T-helper 2 cell treated with Interferon-gamma antibody and Interleukin-4, amounts not matched to agents 100 ng/mL and 5 ng/mL, for 36 hours (primary cell): Measurements from ENCODE around the gene AXDND1. TPM values are rescaled to one million over a fixed set of nuclear protein-coding genes. Genes with fewer than 3 reads are reported as not detected.
"Not testable (repeated sequence)": the region's sequence is repeated elsewhere in the genome, so short reads cannot be mapped to it uniquely, and the experiment has no call there.

Source experiments
- intact Hi-C: fragments of 100-400 bp; cut with micrococcal nuclease; formaldehyde crosslinking; loops from one replicate; pipeline ENCODE4 v1.15.1; 2023
- total RNA-seq: library from RNA; stranded (reverse); gene quantifications from 2 replicates; pipeline ENCODE4 v1.2.3, GENCODE V29; 2022

Gene AXDND1
- total RNA-seq, 1 donor from 2014 or later: not detected

DNA sequence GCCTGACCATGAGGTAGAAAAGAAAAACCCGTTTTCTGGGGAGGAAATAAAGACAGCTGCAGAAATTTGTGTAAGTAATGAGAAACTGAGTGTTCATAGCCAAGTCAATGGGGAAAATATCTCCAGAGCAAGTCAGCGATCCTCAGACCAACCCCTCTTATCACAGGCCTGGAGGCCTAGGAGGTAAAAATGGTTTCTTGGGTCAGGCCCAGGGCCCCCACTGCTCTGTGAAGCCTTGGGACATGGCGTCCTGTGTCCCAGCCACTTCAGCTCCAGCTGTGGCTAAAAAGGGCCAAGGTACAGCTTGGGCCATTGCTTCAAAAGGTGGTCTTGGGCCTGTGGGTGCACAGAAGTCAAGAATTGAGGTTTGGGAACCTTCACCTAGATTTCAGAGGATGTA lies 108.9 kb downstream of the AXDND1 start:
- intact Hi-C loops: no loop called here

DNA sequence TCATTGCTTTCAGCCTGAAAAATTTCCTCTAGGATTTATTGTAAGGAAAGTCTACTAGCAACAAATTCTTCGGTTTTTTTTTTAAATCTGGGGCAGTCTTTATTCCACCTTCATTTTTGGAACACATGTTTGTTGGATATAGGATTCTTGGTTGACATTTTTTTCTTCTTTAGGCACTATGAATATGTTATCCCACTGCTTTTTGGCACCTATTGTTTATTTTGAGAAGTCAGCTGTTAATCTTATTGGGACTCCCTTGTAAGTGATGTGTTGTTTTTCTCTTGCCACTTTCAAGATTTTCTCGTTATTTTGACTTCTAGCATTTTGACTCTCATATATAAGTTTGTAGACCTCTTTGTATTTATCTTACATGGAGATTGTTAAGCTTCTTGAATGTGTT lies 110.7 kb downstream of the AXDND1 start:
- intact Hi-C loops: no loop called here

DNA sequence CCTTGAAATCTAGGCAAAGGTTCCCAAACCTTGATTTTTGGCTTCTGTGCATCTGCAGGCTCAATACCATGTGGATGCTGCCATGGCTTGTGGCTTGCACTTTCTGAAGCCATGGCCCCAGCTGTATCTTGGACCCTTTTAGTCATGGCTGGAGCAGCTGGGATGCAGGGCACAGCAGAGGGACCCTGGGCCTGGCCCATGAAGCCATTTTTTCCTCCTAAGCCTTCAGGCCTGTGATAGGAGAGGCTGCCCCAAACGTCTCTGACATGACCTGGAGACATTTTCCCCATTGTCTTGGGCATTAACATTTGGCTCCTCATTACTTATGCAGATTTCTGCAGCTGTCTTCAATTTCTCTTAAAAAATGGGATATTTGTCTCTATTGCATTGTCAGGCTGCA lies 112.6 kb downstream of the AXDND1 start:
- intact Hi-C loops: no loop called here

DNA sequence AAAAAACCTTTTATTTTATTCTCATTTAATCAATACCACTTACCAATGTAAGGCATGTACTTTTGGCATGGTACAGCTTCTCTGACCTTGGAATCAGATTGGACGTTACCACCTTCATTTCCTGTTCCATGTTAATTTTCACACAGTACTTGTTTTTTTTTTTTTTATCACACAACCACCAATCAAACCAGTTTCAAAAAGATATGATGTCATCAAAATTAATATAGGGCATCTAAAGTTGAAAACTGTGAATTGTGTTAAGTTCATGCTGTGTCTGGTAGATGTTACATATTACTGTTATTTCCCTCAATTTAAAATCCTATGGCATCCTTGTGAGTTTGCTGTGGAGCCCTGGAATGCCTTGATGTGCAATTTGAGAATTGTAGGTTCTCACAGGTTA lies 124.8 kb downstream of the AXDND1 start:
- intact Hi-C loops: no loop called here

DNA sequence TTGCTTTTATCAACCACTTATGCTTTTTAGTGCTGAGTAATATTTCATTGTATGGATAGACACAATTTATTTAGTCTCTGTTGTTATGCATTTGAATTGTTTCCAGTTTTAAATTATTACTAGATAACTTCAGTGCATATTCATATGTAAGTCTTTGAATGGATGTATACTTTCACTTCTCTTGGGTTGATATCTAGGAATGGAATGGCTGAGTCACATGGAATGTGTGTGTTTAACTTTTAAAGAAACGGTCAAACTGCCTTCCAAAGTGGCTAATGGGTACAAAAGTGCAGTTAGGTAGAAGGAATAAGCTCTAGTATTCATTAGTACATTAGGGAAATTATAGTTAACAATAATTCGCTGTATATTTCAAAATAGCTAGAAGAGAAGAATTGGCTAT lies 127.6 kb downstream of the AXDND1 start:
- intact Hi-C loops: no loop called here

DNA sequence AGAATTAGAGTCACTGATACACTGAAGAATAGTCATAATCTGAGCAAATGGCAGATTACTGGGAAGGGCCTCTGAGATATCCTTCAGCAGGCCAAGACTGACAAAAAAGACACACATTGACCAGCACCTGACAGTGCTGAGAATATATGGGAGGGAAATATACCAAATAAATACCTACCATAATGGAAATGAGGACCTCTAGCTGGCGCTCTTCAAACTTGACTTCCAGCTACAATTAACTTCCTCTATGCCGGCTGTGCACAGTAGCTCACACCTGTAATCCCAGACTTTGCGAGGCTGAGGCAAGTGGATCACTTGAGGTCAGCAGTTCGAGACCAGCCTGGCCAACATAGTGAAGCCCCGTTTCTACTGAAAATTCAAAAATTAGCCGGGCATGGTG lies 140.4 kb downstream of the AXDND1 start:
- intact Hi-C loops: no loop called here

DNA sequence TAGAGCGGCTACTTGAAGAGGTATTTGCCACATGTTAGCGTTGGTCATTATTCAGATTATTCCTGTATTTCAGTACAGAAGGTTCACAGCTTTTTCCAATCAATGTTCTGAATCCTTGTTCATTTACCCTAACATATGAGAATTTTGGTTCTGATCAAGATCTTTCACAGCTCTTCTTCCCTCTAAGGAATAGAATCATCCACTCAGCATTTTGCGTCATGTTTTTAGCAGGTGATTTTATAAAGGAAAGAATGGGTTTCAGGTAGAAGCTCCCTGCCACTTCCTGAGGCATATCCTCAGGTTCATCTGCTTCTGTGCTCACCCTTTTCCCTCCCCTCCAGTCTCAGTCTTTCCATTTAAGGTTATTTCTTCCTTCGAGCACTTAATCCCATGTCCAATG lies 143.6 kb downstream of the AXDND1 start:
- intact Hi-C loops: no loop called here

DNA sequence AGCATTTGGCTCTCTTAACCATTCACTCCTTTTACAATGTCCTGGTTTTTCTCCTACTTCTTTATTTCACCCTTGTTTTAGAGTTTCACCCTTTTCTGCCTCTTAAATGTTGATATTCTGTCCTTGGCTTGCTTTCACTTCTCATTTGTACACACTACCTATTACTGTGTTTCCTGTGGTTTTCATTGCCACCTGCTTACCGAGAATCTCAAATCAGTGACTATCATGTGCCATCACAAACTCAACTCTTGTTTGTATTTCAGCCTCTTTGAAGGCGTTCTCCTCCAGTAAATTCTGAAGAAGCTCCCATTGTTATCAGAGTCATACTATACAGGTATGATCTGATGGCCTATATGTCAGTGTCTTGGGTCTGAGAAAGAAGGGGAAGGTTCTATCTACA lies 144.3 kb downstream of the AXDND1 start:
- intact Hi-C loops: no loop called here

DNA sequence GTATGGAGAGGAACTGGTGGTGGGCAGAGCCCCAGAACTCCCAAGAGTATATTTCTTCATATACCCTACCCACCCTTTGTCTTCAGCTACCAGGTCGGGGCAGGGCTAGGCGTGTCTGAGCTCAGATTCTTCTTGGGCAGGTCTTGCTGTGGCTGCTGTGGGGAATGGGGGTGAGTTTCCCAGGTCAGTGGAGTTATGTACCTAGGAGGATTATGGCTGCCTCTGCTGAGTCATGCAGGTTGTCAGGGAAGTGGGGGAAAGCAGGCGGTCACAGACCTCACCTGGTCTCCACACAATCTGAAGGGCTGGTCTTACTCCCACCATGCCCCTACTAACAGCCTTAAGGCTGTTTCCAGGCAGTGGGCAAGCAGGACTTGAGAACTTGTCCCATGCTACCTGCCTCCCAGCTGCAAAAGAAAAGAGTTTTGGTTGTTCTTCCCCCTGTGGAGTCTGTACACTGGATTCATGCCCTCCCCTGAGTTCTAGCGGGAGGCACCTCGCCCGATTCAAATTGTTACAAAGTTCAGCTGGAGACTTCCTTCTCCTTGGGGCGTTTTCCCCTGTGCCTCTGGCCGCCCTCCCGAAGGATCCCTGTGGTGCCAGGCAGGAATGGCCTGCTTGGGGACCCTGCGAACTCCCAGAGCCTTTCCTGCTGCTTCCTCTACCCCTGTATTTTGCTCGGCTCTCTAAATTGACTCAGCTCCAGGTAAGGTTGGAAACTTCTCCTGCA lies 151.4 kb downstream of the AXDND1 start:
- intact Hi-C loops: no loop called here

DNA sequence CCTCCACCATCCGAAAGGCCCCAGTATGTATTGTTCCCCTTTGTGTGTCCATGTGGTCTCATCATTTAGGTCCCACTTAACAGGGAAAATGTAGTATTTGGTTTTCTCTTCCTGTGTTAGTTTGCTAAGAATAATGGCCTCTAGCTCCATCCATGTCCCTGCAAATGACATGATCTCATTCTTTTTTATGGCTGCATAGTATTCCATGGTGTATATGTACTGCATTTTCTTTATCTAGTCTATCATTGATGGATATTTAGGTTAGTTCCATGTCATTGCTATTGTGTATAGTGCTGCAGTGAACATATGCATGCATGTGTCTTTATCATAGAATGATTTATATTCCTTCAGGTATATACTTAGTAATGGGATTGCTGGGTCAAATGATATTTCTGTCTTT lies 152.8 kb downstream of the AXDND1 start:
- intact Hi-C loops: not testable (repeated sequence)

DNA sequence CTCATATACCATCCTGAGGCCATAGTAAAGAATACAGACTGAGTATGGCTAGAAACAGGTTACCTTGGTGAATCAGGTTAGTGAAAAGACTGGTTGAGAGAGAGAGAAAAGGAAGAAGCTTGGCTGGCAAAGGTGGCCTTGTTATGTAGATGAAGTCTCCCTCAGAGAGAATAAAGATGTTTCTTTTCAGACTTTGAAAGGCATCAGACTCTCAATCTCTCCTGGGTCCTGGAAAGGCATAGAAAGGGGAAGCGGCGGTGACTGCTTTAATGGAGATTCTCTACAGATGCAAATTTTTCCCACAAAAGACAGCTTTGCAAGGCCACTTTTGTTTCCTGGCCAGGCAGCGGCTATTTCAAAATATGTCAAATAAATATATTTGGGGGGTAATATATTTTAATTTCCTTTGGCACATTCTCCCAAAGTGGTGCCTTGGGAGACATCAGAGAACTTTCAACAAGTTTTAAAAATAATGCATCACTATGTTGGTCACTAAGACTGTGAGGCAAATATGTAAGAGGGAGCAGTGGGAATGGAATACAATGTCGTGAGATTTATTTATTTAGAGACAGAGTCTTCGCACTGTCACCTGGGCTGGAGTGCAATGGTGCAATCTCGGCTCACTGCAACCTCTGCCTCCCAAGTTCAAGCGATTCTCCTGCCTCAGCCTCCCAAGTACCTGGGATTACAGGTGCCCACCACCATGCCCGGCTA lies 163.9 kb downstream of the AXDND1 start:
- intact Hi-C loops: no loop called here

DNA sequence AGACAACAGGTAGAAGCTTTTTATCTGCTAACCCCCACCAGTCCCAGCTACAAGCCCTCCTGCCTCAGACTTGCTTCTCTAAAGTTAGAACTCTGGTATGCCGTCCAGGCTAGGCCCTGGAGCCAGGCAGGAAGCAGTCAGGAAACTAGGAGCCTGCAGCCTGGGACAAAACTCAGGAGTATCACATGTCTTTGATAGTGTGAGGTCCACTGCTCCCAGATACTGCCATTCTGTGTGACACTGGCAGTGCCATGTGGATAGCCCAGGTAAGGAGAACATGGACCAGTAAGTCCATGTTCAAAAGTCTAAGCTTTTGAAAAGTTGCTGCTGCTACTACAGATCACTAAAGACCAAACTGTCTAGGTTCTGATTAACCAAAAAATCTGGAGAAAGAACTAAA lies 164.6 kb downstream of the AXDND1 start:
- intact Hi-C loops: no loop called here

DNA sequence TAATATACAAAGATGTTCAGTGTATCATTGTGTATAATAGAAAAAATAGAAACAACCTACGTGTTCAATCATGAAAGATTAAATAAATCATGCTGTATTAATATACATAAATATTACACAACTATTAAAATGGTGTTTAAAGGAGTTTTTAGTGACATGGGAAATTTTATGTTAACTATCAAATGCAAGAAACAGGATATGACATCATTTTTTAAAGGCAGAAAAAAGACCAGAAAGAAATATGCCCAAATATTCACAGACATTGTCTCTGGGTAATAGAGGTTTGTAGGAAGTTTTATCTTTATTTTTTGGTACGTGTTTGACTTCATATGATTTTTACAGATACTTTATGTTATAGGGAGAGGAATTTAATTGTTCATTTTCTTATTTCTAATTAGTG lies 176.0 kb downstream of the AXDND1 start:
- intact Hi-C loops: no loop called here

DNA sequence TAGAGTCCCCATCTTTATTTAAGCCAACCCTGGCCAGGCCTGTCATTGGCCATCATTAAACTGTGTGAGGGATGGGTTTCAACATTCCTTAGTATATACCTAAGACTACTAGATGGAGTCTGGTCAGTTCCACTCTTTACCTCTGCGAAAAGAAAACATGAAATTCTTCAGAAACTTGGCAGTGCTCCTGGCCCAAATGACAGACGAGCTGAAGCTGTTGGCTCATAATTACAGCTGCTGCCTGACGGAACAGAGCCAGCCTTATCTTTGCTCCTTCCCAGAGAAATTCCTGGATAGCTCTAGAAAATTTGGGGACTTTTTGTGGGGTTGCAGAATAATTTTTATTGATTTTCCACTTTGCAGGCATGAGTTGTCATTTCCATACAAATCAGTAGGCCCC lies 179.6 kb downstream of the AXDND1 start:
- intact Hi-C loops: no loop called here

DNA sequence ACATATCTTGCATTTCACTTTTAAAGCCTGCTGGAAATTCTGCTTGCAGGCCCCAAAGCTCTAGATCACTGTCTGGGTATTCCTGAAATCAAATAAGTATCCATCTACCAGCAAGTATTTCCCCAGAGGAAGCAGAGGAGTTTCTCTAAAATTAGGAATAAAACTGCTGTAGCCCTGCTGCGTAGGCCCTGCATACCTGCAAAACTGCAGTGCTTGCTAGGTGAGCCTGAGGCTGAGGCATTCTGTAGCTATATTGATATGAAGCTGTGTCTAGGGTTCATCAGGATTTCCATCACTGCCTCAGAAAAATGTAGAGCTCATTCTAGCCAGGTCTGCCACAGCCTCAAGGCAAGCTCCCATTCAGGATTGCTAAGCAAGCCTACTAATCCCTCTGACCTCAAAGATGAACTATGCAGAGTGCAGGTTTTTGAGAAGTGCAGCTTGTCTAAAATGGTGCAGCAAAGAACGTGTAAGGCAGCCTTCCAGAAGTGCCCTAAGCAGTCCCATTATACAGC lies 181.3 kb downstream of the AXDND1 start:
- intact Hi-C loops: no loop called here

DNA sequence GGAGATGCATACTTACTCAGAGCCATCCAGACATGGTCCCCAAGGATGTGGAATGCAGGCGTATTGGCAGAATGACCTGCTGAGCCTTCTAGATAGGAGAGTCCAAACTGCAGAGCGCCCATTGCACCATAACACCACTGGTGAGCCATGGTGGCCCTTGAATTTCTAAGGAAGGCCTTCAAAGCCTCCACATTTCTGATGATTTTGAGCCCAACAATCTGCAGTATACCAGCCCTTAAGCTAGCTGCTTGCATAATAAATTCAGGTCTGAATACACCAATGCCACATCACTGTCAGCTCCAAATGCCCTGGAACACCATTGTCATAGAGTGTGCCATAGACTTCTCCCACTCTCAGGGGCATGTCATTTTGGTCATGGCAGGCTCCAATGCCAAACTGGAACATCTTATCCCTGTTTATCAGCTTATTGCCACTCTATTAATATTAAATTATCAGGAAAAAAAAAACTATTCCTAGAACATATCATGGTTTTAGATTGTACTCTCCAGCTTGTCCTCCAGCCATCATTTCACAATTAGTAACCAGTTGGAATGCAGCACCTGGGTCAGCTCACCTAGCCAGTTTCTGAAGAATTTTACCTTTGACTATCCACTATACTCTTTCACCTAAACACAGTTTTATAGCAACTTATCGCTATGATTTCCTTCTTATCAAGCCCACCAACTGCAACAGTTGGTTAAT lies 183.0 kb downstream of the AXDND1 start:
- intact Hi-C loops: no loop called here

DNA sequence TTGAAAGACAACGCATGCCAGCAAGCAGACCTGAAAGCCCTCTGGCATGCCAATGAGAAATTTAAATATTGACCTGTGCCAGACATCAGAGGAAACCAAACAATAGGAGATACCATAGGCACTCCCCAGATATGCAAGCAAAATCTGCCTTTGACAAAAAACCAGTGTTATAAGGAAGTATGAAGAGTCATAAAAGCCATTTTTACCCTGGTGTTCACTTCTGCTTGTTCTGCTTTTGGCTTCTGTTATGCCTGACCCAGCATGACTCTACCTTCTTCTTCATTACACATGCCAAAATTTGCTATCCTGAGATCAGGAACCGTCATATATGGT lies 183.6 kb downstream of the AXDND1 start:
- intact Hi-C loops: no loop called here

DNA sequence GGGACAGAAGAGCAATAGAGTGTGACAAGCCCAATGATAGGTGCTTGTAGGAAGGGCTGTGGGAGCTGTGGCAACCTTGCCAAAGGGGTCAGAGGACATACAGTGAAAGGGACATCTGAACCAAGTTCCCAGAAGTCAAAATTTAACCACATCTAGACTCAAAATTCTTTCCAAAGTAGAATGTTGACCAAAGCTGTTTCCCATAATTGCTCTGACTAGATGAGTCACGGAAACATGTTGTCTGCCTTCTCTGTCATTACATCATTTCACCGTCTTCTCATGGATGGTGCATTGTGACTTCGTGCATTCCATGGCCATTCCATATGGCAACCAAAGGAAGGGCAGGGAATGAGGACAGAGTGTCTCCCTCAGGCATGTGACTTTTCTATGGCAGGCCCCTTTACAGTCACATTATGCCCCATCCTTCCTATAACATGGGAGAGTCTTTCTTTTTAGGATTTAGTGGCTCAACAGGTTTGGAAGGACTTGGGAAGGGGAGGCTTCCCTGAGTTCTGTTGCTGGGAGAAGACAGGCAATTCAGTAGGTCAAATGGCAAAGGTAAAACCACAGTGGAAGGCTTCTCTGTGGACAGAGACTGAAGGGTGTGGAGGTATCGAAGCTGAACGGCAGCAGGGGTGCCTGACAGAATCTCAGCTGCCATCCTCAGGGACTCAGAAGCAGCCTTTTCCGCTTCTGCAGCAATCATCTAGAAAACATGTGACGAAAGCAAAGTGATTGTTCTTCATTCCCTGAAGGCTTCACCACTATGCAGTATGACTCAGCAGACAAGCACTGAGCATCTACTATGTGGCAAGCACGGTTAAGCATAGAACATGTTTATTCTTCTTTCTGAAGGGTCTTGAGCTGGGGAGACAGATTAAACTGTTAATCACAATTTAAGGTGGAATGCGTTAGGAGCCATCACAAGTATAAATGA lies 185.2 kb downstream of the AXDND1 start:
- intact Hi-C loops: no loop called here

DNA sequence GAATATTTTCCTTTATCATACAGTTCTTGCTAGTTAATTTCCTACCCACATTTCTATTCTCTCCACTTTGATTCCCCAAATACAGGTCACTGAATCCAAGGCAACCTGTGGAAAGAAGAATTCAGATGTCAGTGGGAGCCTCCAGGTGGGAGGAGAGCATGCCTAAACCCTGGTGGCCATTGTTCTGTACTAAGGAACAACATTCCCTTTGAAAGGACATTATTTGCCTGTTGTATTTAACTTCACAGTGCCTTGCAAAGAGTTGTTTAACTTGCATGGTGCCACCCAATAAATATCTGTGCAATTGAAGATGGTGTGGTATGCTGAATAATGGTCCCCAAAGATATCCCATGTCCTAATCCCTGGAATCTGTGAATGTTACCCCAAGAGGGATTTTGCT lies 188.7 kb downstream of the AXDND1 start:
- intact Hi-C loops: no loop called here

DNA sequence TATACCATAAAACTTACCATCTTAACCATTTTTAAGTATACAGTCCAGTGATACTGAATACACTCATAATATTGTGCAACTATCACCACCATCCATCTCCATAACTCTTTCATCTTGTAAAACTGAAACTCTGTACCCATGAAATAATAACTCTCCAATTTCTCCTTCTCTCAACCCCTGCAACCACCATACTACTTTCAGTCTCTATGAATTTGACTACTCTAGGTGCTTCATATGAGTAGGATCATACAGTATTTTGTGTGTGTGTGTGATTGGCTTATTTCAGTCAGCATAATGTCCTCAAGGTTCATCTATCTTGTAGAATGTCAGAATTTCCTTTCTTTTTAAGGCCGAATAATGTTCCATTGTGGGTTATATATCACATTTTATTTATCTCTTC lies 192.3 kb downstream of the AXDND1 start:
- intact Hi-C loops: no loop called here
